Measurements from ENCODE around the gene SUGCT. TPM values are rescaled to one million over a fixed set of nuclear protein-coding genes. Genes with fewer than 3 reads are reported as not detected.
"Not testable (repeated sequence)": the region's sequence is repeated elsewhere in the genome, so short reads cannot be mapped to it uniquely, and the experiment has no call there.

The SUGCT gene
- total RNA-seq, 6 donors from 2014 or later = 1.4 to 3.1 (median 1.7) TPM; not detected in 1

- Histone ChIP-seq H3K27me3 (no peaks in the 10 kb centered on the region), H3K9me3 (no peaks in the 10 kb centered on the region), H3K36me3 (no peaks in the 10 kb centered on the region), H3K4me3 (no peak overlapping the region), H3K4me1 (no peaks in the 10 kb centered on the region), H3K27ac (no peak overlapping the region)
- DNase-seq (no peak), ATAC-seq (ENCODE audit: low FRiP score in 2 of 2) (no peak)
- TF ChIP-seq CTCF (IDR thresholded peaks at IDR 0.05) = no peak
- WGBS, 2 donors = 85 to 89% methylated on average over 19 of the region's 19 CpGs
Measured at GRCh38 chr7:40147371-40148246, 12.8 kb downstream of the SUGCT start.

- not testable (repeated sequence) for DNase-seq
Measured at GRCh38 chr7:40148247-40148580, 13.4 kb downstream of the SUGCT start.

GRCh38 chr7:40148671-40149070, 13.9 kb downstream of the SUGCT start:
- TF ChIP-seq EP300 (IDR thresholded peaks at IDR 0.05) (no peak), CTCF (IDR thresholded peaks at IDR 0.05) (no peak)
- H3K4me1 ChIP-seq = no peaks in the 10 kb centered on the region
- no peak for ATAC-seq (ENCODE audit: low FRiP score in 2 of 2)
- no peaks in the 10 kb centered on the region for H3K36me3 ChIP-seq
- H3K9me3 ChIP-seq = no peaks in the 10 kb centered on the region
- no peak overlapping the region for H3K4me3 ChIP-seq
- no peaks in the 10 kb centered on the region for H3K27me3 ChIP-seq
- 89 to 97% methylated on average over 2 of the region's 2 CpGs for WGBS, 2 donors
- no peak overlapping the region for H3K27ac ChIP-seq
- no peak for DNase-seq

More at GRCh38 chr7:40148247-40148580, 13.4 kb downstream of the SUGCT start:
- 89 to 90% methylated on average over 7 of the region's 7 CpGs for WGBS, 2 donors
- not testable (repeated sequence) for H3K27me3 ChIP-seq; H3K4me3 ChIP-seq; H3K36me3 ChIP-seq; ATAC-seq (ENCODE audit: low FRiP score in 2 of 2); H3K27ac ChIP-seq; H3K4me1 ChIP-seq; H3K9me3 ChIP-seq

GRCh38 chr7:40151504-40151903, 16.7 kb downstream of the SUGCT start:
- no peaks in the 10 kb centered on the region for H3K36me3 ChIP-seq
- H3K27ac ChIP-seq = no peak overlapping the region
- H3K4me1 ChIP-seq = no peaks in the 10 kb centered on the region
- no peaks in the 10 kb centered on the region for H3K27me3 ChIP-seq
- H3K9me3 ChIP-seq = no peaks in the 10 kb centered on the region
- WGBS, 2 donors = 90% methylated on average over 1 of the region's 1 CpG; no CpG with 5 or more reads in 1 of the 2 donors
- no peak for TF ChIP-seq EP300 (IDR thresholded peaks at IDR 0.05)
- no peak for TF ChIP-seq POLR2AphosphoS5 (IDR thresholded peaks at IDR 0.05)
- no peak for TF ChIP-seq POLR2A (IDR thresholded peaks at IDR 0.05)
- TF ChIP-seq CTCF (IDR thresholded peaks at IDR 0.05) = no peak
- H3K4me3 ChIP-seq = no peak overlapping the region
- ATAC-seq (ENCODE audit: low FRiP score in 2 of 2) = no peak
- no peak for DNase-seq

GRCh38 chr7:40156988-40157387, 22.2 kb downstream of the SUGCT start:
- no peak for TF ChIP-seq POLR2A (IDR thresholded peaks at IDR 0.05)
- no peak for TF ChIP-seq CTCF (IDR thresholded peaks at IDR 0.05)
- no peak for TF ChIP-seq POLR2AphosphoS5 (IDR thresholded peaks at IDR 0.05)
- TF ChIP-seq EP300 (IDR thresholded peaks at IDR 0.05) = no peak
- WGBS, 2 donors = 92 to 93% methylated on average over 4 of the region's 4 CpGs
- Histone ChIP-seq H3K36me3 (no peaks in the 10 kb centered on the region), H3K4me1 (no peaks in the 10 kb centered on the region), H3K27me3 (no peaks in the 10 kb centered on the region), H3K27ac (no peak overlapping the region), H3K4me3 (no peak overlapping the region), H3K9me3 (no peaks in the 10 kb centered on the region)
- DNase-seq (no peak), ATAC-seq (ENCODE audit: low FRiP score in 2 of 2) (no peak)
